ENCODE measurements around the gene RPS6KL1.

DNA sequence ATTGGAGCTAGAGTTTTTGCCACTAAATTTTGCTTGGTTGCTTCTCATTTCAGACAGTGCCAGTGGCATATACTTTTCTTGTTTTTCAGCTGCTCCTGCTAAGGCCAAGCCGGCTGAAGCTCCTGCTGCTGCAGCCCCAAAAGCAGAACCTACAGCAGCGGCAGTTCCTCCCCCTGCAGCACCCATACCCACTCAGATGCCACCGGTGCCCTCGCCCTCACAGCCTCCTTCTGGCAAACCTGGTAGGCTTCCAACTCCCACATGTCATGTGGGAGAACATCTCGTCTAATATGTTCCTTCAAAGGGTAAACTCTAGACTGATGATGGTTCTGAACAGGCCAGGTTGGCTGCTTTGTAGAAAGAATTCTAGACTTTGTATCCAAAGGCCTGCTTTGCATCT is 30.3 kb downstream of the RPS6KL1 start:
- TF ChIP-seq ZBTB7A (IDR thresholded peaks at IDR 0.05; ENCODE audit: low read depth) (no peak), CEBPB (IDR thresholded peaks at IDR 0.05) (no peak), EP300 (IDR thresholded peaks at IDR 0.05; ENCODE audit: borderline replicate concordance) (no peak), RAD21 (IDR thresholded peaks at IDR 0.05; ENCODE audit: low read depth) (no peak), NFIC (IDR thresholded peaks at IDR 0.05) (no peak), TEAD4 (IDR thresholded peaks at IDR 0.05) (no peak), CREB1 (IDR thresholded peaks at IDR 0.05; ENCODE audit: low read depth) (no peak), YY1 (IDR thresholded peaks at IDR 0.05; ENCODE audit: low read depth) (no peak)
- TF ChIP-seq, protein P1, sequence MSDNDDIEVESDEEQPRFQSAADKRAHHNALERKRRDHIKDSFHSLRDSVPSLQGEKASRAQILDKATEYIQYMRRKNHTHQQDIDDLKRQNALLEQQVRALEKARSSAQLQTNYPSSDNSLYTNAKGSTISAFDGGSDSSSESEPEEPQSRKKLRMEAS (IDR thresholded peaks at IDR 0.05), result no peak

Measured in Ishikawa (cell line).